NCI-H510A (cell line): ENCODE data around the gene PRDM15.
A peak's percentile ranks its signal among the peaks of the same experiment; 100 is the strongest.

Experiments
- DNase-seq: peaks from one replicate; lab custom pipeline; 2025; lab: John Stamatoyannopoulos, UW

Gene PRDM15

GRCh38 chr21:41879190-41879998 lies at the start of gene PRDM15:
Gene PRDM15 (minus strand): TSS chr21:41879344. CDS start chr21:41860363, 18,981 bp downstream.
- peak; percentile 74 for DNase-seq

- DNase-seq = no peak
Measured at GRCh38 chr21:41928621-41929220, 49.6 kb upstream of the PRDM15 start.

- DNase-seq = no peak
Measured at GRCh38 chr21:41927727-41928409, 48.7 kb upstream of the PRDM15 start.

GRCh38 chr21:41926807-41927171 lies 47.6 kb upstream of the PRDM15 start:
- DNase-seq = no peak

- DNase-seq = no peak
Measured at GRCh38 chr21:41926117-41926806, 47.1 kb upstream of the PRDM15 start.

- DNase-seq = no peak
Measured at GRCh38 chr21:41925767-41926116, 46.6 kb upstream of the PRDM15 start.

GRCh38 chr21:41924368-41924754 lies 45.2 kb upstream of the PRDM15 start:
- no peak for DNase-seq

GRCh38 chr21:41923631-41924367 lies 44.7 kb upstream of the PRDM15 start:
- DNase-seq = no peak

- no peak for DNase-seq
Measured at GRCh38 chr21:41923186-41923585, 44.0 kb upstream of the PRDM15 start.

GRCh38 chr21:41921021-41921420 lies 41.9 kb upstream of the PRDM15 start:
- no peak for DNase-seq

- DNase-seq = no peak
Measured at GRCh38 chr21:41920476-41920875, 41.3 kb upstream of the PRDM15 start.

GRCh38 chr21:41919666-41920398 lies 40.7 kb upstream of the PRDM15 start:
- no peak for DNase-seq

- no peak for DNase-seq
Measured at GRCh38 chr21:41918561-41919358, 39.6 kb upstream of the PRDM15 start.

- no peak for DNase-seq
Measured at GRCh38 chr21:41917531-41917930, 38.4 kb upstream of the PRDM15 start.

- DNase-seq = no peak
Measured at GRCh38 chr21:41916888-41917433, 37.8 kb upstream of the PRDM15 start.

- no peak for DNase-seq
Measured at GRCh38 chr21:41914965-41915364, 35.8 kb upstream of the PRDM15 start.

- DNase-seq = no peak
Measured at GRCh38 chr21:41914358-41914757, 35.2 kb upstream of the PRDM15 start.

GRCh38 chr21:41913230-41913629 lies 34.1 kb upstream of the PRDM15 start:
- DNase-seq = no peak

GRCh38 chr21:41908829-41909228 lies 29.7 kb upstream of the PRDM15 start:
- DNase-seq = no peak
